GM18868 (cell line): ENCODE measurements around the gene FUT6.
"Not testable (repeated sequence)": the region's sequence is repeated elsewhere in the genome, so short reads cannot be mapped to it uniquely, and the experiment has no call there.

ENCODE experiments used
- ATAC-seq: cut with Tn5 transposase; IDR thresholded peaks from one replicate; pipeline ENCODE4 v1.9.1; 2021; ENCODE audit warnings: mild to moderate bottlenecking, moderate library complexity; ENCODE audit not compliant: unreplicated experiment

Gene FUT6

DNA sequence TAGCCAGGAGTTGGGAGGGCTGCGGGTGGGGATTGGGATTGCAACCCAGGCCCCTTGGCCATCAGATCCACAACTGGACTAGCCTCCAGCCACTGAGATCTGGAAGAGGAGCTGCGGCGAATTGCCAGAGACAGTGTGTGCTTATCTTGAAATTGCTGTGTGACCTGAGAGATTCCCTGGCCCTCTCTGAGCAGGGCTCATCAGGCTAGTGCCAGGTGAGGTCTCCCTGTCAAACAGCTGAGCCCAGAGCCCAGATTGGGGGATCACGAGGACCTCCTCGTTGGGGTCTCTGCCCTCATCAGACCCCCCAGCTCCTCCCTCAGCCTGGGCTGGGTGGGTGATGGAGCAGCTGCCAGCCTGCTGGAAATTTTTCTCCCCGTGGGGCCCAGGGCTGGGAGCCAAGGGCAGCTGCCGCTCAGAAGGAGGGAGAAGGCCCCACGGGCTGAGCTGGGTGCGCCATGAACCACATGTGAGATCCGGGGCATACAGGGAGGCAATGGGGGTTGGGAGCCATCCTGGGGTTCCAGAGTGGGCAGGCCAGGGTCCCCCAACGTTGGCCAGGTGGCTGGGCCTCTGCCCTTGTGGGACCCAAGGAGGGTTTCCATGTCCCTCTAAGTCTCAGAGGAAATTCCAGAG lies 23.6 kb upstream of the FUT6 start:
- ATAC-seq = no peak

DNA sequence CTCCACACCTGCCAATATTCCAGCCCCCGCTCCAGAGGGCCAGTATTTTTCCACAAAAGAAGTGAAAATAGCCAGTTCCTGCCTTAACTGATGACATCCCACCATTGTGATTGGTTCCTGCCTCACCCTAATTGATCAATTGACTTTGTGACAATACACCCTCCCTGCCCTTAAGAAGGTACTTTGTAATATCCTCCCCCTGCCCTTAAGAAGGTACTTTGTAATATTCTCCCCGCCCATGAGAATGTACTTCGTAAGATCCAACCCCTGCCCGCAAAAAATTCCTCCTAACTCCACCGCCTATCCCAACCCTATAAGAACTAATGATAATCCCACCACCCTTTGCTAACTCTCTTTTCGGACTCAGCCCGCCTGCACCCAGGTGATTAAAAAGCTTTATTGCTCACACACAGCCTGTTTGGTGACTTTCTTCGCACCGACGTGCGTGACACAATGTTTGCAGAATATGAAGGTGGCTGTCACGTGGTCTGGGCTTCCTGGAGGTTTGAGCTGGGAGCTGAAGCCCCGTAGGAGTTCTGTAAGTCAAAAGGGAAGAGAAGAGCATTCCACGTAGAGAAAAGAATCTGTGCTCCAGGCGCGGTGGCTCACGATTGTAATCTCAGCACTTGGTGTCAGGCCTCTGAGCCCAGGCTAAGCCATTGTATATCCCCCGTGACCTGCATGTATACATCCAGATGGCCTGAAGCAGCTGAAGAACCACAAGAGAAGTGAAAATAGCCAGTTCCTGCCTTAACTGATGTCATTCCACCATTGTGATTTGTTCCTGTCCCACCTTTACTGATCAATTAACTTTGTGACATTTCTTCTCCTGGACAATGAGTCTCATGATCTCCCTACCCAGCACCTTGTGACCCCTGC lies 17.9 kb upstream of the FUT6 start:
- no peak for ATAC-seq

DNA sequence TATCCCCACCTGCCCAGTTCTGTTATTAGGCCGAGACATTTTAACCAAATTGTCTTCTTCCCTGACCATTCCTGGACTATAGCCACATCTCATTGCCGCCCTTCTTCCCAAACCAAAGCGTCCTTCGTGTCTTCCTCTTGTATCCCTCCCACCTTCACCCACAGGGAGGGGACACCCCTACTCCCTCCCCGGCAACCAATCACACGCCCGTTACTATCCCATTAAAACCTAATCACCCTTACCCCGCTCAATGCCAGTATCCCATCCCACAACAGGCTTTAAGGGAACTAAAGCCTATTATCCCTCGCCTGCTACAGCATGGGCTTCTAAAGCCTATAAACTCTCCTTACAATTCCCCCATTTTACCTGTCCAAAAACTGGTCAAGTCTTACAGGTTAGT lies 15.6 kb upstream of the FUT6 start:
- not testable (repeated sequence) for ATAC-seq

- not testable (repeated sequence) for ATAC-seq
These were observed 14.6 kb upstream of the FUT6 start for GRCh38 chr19:5854121-5854520.

DNA sequence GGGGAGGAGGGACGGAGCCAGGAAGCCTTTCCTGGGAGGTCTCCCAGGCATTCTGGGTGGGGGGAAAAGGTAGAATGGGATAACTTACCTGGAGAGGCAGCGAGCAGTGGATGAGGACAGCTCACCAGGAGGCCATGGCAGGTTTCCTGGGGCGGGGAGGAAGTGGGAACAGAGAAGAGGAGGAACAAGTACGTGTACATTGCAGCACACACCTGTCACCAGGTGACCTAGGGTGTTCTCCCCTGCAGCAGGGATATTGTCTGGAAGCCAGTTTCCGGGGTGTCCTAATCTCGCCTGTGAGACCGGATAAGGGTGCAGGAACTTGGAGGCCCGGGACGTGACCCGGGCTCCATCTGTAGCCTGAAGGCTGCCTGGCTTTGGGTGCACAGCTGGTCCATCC lies 11.8 kb upstream of the FUT6 start, which contains the start of gene FUT3:
TSS of gene FUT3 (minus strand) at position 148 of the 400 bp plus-strand sequence.
- ATAC-seq = no peak

DNA sequence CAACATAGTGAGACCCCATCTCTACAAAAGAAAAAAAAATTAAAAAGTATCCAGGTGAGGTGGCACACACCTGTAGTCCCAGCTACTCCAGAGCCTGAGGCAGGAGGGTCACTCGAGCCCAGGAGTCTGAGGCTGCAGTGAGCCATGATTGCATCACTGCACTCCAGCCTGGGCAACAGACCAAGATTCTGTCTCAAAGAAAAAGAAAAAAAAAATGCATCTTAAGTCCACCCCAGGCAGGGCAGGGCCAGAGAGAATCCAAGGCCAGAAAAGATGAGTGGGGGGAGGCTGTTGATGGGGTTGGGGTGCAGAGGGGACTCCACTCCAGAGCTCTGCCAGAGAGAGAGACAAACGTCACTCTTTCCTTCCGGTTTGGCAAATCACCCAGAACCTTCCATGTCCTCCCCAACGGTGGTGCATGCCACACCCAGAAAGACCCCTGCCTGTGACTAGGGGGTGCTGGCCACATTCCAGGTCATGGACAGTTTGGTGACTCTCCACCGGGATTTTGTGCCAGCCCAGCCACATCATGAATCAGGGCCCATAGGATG lies 11.3 kb upstream of the FUT6 start:
- ATAC-seq = no peak

DNA sequence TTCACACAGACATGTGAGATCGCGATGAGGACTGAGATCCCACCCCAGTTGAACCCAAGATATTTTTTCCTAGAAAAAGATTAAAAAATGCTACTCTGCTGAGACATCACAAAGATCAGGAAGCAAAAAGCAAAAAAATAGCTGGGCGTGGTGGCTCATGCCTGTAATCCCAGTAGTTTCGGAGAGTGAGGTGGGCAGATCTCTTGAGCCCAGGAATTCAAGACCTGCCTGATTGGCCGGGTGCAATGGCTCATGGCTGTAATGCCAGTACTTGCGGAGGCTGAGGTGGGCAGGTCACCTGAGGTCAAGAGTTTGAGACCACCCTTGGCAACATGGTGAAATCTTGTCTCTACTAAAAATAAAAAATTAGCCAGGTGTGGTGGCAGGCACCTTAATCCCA lies 10.7 kb upstream of the FUT6 start:
- ATAC-seq = no peak

DNA sequence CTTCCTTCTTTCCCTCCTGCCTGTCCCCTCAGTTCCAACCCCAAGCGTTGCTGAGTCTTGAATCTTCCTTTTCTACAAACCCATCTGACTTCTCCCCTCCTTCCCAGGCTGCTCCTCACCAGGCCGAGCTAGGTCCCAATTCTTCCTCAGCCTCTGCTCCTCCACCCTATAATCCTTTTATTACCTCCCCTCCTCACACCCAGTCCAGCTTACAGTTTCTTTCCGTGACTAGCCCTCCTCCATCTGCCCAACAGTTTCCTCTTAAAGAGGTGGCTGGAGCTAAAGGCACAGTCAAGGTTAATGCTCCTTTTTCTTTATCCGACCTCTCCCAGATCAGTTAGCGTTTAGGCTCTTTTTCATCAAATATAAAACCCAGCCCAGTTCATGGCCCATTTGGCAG lies 9.1 kb upstream of the FUT6 start:
- not testable (repeated sequence) for ATAC-seq

GRCh38 chr19:5847846-5848245 lies 8.3 kb upstream of the FUT6 start:
- not testable (repeated sequence) for ATAC-seq

- ATAC-seq = no peak
These were observed 5.2 kb upstream of the FUT6 start for GRCh38 chr19:5844456-5845433.

DNA sequence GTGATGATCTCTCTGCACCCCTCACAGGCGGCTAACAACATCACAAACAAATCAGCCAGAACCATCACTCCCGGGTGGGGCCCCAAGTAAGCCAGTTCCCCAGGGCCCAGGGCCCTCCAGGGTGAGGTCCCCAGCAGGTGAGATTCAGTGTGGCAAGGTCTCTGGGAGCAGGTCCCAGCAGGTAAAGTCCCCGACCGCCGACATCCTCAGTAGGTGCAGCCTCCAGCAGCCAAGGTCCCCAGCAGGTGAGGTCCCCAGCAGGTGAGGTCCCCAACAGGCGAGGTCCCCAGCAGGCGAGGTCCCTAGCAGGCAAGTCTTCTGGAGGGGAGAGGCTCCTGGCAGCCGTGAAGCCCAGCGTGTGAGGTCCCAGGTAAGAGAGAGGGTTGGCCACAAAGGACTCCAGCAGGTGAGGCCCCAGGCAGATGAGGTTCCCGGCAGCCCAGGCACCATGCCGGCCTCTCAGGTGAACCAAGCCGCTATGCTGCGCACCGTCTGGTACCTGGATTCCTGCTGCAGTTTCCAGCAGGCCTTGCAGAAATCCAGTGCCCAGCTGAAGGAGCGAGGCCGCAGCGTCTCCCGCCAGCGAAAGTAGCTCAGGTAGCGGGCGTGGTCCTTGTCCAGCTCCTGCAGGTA lies 3.9 kb upstream of the FUT6 start:
- no peak for ATAC-seq

DNA sequence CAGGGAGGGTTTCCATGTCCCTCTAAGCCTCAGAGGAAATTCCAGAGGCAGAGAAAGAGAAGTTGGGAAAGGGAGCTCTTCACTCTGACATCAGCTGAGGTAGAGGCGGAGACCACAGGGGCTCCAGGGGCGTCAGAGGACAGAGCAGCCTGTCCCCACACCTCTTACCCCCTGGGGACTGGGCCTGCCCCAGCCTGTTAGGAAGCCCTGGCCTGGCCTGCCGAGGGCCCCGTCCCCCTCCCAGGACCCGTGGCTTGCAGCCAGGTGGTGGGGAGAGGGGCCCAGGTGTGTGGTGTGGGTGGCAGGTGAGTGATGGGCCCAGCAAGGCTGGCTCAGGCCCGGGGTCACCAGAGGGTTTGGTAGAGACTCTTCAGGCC lies 2.2 kb upstream of the FUT6 start:
- ATAC-seq = not testable (repeated sequence)

DNA sequence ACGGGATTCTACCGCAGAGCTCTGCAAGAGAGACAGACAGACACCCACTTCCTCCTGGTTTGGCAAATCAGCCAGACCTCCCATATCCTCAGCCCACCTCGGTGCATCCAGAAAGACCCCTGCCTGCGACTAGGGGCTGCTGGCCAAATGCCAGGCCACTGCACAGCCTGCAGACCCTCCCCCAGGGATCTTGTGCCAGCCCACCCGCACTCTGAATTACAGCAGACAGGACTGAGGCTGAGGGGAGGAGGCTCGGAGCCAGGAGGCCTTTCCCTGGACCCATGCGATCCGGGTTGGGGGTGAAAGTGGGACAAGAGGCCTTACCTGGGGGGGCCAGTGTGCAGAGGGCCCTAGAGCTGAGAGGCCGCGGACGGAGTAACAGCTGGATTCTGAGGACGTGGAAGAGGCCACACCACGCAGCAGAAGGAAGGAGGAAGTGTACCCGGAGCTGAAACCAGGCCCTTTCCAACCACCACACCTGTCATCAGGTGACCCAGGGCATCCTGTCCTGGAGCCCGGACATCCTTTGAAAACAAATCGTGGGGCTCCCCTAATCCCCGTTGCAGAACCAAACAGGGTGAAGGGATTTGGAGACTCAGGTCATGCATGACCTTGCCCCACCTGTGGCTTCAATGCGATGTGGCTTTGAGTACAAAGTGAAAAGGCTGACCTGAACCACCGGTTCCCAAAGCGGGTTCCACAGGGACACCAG lies 993 bp downstream of the FUT6 start:
- no peak for ATAC-seq

- ATAC-seq = no peak
These were observed 1.6 kb downstream of the FUT6 start for GRCh38 chr19:5837761-5838352.

DNA sequence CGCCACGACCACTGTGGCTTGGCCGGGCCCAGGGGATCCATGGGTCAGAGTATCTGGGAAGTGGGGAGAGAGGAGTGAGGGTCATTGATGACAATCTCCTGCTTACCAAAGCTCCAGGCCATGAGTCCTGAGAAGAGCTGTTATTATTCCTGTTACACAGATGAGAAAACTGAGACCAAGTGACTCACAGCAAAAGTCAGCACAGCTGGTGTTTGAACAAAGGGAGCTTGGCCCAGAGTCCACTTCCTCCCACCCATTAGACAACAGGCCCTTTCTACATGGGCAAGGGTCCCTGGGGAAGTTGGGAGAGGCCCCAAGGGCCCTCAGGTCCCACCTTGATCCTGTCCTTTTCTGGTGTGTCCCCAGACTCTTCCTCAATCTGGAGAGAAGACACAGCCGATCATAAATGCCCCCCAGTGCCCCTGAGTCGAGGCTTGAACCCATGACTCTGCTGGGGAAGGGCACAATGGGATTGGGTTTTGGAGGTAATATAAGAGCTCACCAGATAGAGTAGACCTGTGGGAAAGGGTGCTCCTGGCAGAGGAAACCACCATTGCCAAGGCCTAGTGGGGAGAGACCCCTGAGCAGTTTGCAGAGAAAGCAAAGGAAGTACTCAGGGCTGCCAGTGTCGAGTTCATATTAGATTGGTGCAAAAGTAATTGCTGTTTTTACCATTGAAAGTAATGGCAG lies 6.8 kb downstream of the FUT6 start:
- ATAC-seq = no peak

DNA sequence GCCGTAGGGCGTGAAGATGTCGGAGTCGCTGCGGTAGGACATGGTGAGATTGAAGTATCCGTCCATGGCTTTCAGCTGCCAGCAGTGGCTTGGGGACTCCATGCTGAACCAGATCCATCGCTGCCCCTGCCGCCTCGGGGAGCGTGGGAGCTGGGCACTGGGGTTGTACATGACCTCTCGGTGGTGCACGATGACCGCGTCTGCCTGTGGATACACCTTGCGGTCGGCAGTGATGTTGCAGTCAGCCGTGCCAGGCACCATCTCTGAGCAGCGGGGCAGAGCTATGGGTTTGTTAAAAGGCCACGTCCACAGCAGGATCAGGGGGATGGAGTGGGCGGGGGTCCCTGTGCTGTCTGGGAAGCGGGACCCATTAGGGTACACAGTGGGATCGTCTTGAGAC lies 7.4 kb downstream of the FUT6 start:
- no peak for ATAC-seq

- ATAC-seq = no peak
These were observed 8.3 kb downstream of the FUT6 start for GRCh38 chr19:5831159-5831558.

GRCh38 chr19:5829567-5830310 lies 9.8 kb downstream of the FUT6 start:
- no peak for ATAC-seq
